Measurements from ENCODE around the gene NXN.

DNA sequence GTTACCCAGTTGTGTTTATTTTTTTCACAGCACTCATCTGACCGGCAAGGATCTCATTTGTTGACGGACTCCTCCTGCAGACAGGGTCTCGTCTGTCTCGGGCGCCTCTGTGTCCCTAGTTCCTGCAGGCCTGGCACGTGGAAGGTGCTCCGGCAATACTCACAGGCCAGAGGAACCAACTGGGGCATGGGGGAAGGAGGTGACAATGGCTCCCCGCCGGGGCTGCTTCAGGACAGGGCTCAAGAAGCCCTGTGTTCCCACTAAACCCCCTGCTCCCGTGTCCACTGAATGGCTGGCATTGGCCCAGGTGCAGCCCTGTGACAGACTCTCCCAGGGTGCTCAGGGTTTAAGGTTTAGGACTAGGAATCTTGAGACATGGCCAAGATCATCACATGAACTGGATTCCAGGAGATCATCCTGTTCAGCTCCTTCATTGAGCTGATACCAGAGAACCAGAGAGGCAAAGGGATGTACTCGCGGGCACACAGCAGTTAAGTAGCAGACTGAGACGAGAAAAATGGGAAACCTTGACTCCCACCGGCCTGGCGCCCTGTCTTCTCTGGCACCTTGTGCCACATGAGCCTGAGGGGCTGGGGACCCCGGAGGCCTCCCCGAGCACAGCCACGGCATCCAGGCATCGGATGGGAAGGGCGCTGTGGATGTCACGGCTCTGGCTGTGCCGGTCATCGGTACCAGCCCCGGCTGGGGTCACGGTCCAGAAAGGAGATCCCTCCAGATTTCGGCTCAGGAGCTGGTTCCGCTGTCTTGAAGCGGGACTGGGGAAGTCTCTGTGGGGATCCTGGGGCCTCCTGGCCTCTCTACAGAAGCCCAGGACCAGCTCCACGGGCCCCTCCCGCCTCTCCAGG lies 46.4 kb upstream of the NXN start:
- TF ChIP-seq EP300 (IDR thresholded peaks at IDR 0.05; ENCODE audit: low read depth): no peak
- TF ChIP-seq, protein P1, sequence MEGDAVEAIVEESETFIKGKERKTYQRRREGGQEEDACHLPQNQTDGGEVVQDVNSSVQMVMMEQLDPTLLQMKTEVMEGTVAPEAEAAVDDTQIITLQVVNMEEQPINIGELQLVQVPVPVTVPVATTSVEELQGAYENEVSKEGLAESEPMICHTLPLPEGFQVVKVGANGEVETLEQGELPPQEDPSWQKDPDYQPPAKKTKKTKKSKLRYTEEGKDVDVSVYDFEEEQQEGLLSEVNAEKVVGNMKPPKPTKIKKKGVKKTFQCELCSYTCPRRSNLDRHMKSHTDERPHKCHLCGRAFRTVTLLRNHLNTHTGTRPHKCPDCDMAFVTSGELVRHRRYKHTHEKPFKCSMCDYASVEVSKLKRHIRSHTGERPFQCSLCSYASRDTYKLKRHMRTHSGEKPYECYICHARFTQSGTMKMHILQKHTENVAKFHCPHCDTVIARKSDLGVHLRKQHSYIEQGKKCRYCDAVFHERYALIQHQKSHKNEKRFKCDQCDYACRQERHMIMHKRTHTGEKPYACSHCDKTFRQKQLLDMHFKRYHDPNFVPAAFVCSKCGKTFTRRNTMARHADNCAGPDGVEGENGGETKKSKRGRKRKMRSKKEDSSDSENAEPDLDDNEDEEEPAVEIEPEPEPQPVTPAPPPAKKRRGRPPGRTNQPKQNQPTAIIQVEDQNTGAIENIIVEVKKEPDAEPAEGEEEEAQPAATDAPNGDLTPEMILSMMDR (IDR thresholded peaks at IDR 0.05): no peak
- no peak for TF ChIP-seq POLR2A (IDR thresholded peaks at IDR 0.05)
- no peak for TF ChIP-seq POLR2AphosphoS5 (IDR thresholded peaks at IDR 0.05)

Measured in transverse colon (tissue), 4 donors.